ENCODE measurements around the gene NRXN3.

DNA sequence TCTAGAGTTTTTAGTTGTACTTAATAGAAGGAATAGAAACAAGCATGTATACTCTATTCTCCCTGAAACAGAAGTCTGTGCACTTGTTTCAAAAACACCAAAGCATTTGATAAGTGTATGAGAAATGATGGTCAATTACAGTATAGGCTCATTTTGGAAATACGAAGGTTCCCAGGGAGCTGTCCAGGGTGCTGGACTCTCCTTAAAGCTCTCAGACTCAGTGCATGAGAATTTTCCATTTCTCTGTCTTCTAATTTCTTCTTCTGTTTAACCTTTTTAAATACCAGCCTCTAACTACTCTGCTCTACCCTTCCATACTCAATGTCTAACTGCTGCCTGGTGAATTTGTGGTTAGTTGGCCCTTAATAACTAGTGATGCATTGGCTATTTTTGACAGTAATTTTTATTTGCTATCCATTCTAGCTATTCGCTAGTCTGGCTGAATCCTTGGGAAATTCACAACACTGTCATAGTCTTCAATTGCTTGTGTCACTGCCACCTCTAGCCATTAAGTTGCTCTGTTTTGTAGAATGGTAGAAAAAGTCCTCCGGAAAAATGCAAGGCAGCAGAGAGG lies 229.2 kb downstream of the NRXN3 start:
- TF ChIP-seq, protein P1, sequence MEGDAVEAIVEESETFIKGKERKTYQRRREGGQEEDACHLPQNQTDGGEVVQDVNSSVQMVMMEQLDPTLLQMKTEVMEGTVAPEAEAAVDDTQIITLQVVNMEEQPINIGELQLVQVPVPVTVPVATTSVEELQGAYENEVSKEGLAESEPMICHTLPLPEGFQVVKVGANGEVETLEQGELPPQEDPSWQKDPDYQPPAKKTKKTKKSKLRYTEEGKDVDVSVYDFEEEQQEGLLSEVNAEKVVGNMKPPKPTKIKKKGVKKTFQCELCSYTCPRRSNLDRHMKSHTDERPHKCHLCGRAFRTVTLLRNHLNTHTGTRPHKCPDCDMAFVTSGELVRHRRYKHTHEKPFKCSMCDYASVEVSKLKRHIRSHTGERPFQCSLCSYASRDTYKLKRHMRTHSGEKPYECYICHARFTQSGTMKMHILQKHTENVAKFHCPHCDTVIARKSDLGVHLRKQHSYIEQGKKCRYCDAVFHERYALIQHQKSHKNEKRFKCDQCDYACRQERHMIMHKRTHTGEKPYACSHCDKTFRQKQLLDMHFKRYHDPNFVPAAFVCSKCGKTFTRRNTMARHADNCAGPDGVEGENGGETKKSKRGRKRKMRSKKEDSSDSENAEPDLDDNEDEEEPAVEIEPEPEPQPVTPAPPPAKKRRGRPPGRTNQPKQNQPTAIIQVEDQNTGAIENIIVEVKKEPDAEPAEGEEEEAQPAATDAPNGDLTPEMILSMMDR (IDR thresholded peaks at IDR 0.05): no peak
- TF ChIP-seq POLR2A (IDR thresholded peaks at IDR 0.05): no peak
